ENCODE measurements around the gene DSTN.

The DSTN gene

DNA sequence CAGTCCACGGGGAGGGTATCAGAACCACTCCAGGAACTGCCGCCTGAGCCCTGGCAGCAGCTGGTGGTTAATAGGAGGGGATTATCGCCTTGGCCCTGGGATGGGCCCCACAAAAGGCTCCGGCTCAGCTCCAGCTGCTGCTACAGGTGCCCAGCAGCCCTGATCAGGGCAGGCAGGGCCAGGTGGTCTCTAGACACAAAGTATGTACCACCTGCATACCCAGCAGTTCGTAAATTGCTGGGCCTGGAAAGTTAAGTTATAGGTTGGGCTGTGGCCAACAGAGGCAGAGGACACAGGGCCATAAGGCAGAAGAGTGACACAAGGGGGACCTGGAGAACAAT, 77.1 kb downstream of the DSTN start:
- WGBS (ENCODE audit: extremely low coverage, insufficient coverage, low lambda C conversion rate), result no CpG with 5 or more reads among the region's 5 CpGs
- peaks cover 3% of the 10 kb centered on the region for H3K36me3 ChIP-seq (ENCODE audit: control insufficient read depth, insufficient read depth, low read length)
- no peak overlapping the region for H4K8ac ChIP-seq (ENCODE audit: low read depth, low read length)

DNA sequence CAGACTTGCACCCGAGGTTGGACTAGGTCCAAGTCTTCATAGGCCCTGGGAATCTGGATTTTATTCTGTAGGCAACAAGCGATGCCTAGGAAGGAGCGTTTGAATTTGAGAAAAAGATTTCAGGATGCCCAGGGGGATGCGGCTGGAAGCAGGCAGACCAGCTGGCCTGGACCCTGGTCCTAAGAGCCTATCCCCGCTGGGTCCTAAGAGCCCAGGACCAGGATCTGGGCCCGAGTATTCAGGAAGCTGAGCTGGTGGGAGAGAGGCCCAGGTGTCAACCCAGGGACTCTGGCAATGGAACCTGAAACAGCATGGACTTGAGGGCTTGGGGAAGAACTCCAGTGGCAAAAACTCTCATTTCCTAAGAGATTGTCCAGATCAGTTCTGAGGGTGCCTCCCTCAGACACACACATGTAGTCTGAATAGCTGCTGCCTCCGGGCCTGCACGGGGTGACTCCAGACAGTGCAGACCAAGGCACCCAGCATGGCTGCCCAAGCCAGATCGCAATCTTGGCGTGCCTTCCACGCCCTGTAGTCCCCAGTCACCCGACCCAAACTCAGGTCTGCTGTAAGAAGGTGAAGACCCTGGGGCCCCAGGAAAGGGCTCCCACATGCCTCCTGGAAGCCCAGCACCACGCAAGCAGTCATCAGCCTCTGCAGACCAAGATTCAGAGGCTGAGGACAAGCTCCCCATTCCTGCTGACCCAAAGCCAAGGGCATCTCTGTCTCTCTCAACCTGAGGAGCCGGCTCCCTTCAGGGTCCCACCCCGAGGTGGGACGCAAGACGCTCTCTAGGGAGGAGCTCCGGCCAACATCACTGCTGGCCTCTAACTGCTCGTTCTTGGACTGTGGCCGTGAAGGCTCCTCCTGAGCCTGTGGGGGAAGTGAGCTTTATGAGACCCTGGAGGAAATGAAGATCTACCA, 77.8 kb downstream of the DSTN start:
- Histone ChIP-seq H3K9ac (ENCODE audit: low read length) (no peak overlapping the region), H2BK5ac (ENCODE audit: low read length) (no peak overlapping the region), H2BK120ac (ENCODE audit: low read depth, low read length) (no peak overlapping the region), H3K4me1 (ENCODE audit: control insufficient read depth, low read depth, low read length) (no peaks in the 10 kb centered on the region), H3K79me2 (ENCODE audit: control insufficient read depth, insufficient read depth, low read length) (peaks cover 94% of the 10 kb centered on the region), H3K4ac (ENCODE audit: low read depth, low read length) (no peak overlapping the region), H3K36me3 (ENCODE audit: control insufficient read depth, insufficient read depth, low read length) (peaks cover 3% of the 10 kb centered on the region), H2AK5ac (ENCODE audit: low read length) (no peak overlapping the region), H3K27ac (ENCODE audit: low read depth, low read length) (no peak overlapping the region), H3K79me1 (ENCODE audit: low read length) (peaks cover 58% of the 10 kb centered on the region), H3K4me3 (ENCODE audit: low read length) (no peak overlapping the region), H3K23ac (ENCODE audit: low read length) (no peak overlapping the region), H3K56ac (ENCODE audit: low read length) (no peak overlapping the region), H4K8ac (ENCODE audit: low read depth, low read length) (no peak overlapping the region), H3K27me3 (ENCODE audit: insufficient read depth, low read length, poor library complexity) (no peaks in the 10 kb centered on the region), H3K4me2 (ENCODE audit: low read length) (no peak overlapping the region), H2BK15ac (replicated peaks; ENCODE audit: low read depth) (no peak overlapping the region), H4K5ac (ENCODE audit: low read length) (no peak overlapping the region), H3K18ac (ENCODE audit: low read length) (no peak overlapping the region)
- WGBS (ENCODE audit: extremely low coverage, insufficient coverage, low lambda C conversion rate), result no CpG with 5 or more reads among the region's 20 CpGs
- no peak for DNase-seq

More for the DNA sequence above, 77.1 kb downstream of the DSTN start:
- Histone ChIP-seq H3K79me2 (ENCODE audit: control insufficient read depth, insufficient read depth, low read length) (peaks cover 92% of the 10 kb centered on the region), H3K4me1 (ENCODE audit: control insufficient read depth, low read depth, low read length) (no peaks in the 10 kb centered on the region), H3K4me3 (ENCODE audit: low read length) (no peak overlapping the region), H3K18ac (ENCODE audit: low read length) (no peak overlapping the region), H3K27me3 (ENCODE audit: insufficient read depth, low read length, poor library complexity) (no peaks in the 10 kb centered on the region), H3K4ac (ENCODE audit: low read depth, low read length) (no peak overlapping the region), H2AK5ac (ENCODE audit: low read length) (no peak overlapping the region), H4K5ac (ENCODE audit: low read length) (no peak overlapping the region), H2BK120ac (ENCODE audit: low read depth, low read length) (no peak overlapping the region), H2BK5ac (ENCODE audit: low read length) (no peak overlapping the region), H3K56ac (ENCODE audit: low read length) (no peak overlapping the region), H3K79me1 (ENCODE audit: low read length) (peaks cover 57% of the 10 kb centered on the region), H3K23ac (ENCODE audit: low read length) (no peak overlapping the region), H3K4me2 (ENCODE audit: low read length) (no peak overlapping the region), H3K27ac (ENCODE audit: low read depth, low read length) (no peak overlapping the region), H2BK15ac (replicated peaks; ENCODE audit: low read depth) (no peak overlapping the region), H3K9ac (ENCODE audit: low read length) (no peak overlapping the region)
- no peak for DNase-seq

GRCh38 chr20:17648315-17648646, 78.4 kb downstream of the DSTN start:
- H3K56ac ChIP-seq (ENCODE audit: low read length), result no peak overlapping the region
- no peak overlapping the region for H2AK5ac ChIP-seq (ENCODE audit: low read length)
- H3K23ac ChIP-seq (ENCODE audit: low read length), result no peak overlapping the region
- no peak overlapping the region for H3K4me3 ChIP-seq (ENCODE audit: low read length)
- no CpG with 5 or more reads among the region's 10 CpGs for WGBS (ENCODE audit: extremely low coverage, insufficient coverage, low lambda C conversion rate)
- no peaks in the 10 kb centered on the region for H3K4me1 ChIP-seq (ENCODE audit: control insufficient read depth, low read depth, low read length)
- no peak overlapping the region for H3K9ac ChIP-seq (ENCODE audit: low read length)
- peaks cover 1% of the 10 kb centered on the region for H3K36me3 ChIP-seq (ENCODE audit: control insufficient read depth, insufficient read depth, low read length)
- H2BK15ac ChIP-seq (replicated peaks; ENCODE audit: low read depth), result no peak overlapping the region
- peaks cover 58% of the 10 kb centered on the region for H3K79me1 ChIP-seq (ENCODE audit: low read length)
- no peak overlapping the region for H2BK5ac ChIP-seq (ENCODE audit: low read length)
- H4K8ac ChIP-seq (ENCODE audit: low read depth, low read length), result no peak overlapping the region
- no peak overlapping the region for H3K4ac ChIP-seq (ENCODE audit: low read depth, low read length)
- H3K27me3 ChIP-seq (ENCODE audit: insufficient read depth, low read length, poor library complexity), result no peaks in the 10 kb centered on the region
- H3K27ac ChIP-seq (ENCODE audit: low read depth, low read length), result no peak overlapping the region
- DNase-seq, result no peak
- H2BK120ac ChIP-seq (ENCODE audit: low read depth, low read length), result no peak overlapping the region
- H3K18ac ChIP-seq (ENCODE audit: low read length), result no peak overlapping the region
- no peak overlapping the region for H3K4me2 ChIP-seq (ENCODE audit: low read length)
- H3K79me2 ChIP-seq (ENCODE audit: control insufficient read depth, insufficient read depth, low read length), result peaks cover 94% of the 10 kb centered on the region
- H4K5ac ChIP-seq (ENCODE audit: low read length), result no peak overlapping the region

DNA sequence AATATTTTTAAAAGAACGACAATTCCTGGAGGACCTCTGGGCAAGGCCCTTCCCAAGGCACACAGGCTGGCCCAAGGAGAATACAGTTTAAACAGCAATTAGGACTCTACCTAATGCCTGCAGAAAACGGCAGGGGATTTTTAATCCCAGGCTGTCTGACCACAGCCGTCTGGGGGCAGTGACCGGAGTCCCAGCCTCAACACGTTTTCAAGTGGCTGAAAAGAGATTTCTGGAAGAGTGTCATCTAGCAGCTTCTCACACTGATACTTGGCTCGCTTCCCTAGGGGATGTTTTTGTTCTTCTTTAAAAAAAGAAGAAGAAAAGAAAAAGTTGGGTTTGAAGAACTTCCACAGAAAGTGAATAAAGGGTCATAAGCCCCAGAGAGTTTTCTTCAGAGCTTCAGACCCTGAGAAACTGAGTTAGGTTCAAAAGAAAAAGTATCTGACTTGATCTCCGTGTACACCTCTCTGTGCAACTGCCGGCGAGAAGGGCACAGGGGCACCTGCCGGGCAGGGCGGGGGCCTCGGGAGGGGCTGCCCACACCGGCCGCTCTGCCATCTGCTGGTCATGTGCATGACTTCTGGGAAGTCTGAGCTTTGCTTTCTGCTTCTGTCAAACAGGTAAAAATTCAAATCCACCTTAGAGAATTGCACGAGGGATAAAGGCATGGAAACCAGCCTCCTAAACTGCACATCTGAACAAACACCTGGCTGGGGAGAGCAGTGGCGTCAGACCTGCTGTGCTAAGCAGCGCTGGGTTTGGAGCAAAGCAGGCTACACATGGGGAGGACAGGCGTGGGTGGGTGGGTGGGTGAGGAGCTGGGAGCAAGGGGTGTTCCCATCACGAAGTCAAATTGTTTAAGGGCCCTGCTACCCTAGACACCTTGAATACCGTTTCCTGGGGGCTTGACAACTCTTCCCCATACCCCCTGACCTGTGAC, 79.2 kb downstream of the DSTN start:
- no peaks in the 10 kb centered on the region for H3K27me3 ChIP-seq (ENCODE audit: insufficient read depth, low read length, poor library complexity)
- no peak overlapping the region for H3K27ac ChIP-seq (ENCODE audit: low read depth, low read length)
- H2BK120ac ChIP-seq (ENCODE audit: low read depth, low read length), result no peak overlapping the region
- H3K9ac ChIP-seq (ENCODE audit: low read length), result no peak overlapping the region
- H3K79me2 ChIP-seq (ENCODE audit: control insufficient read depth, insufficient read depth, low read length), result peaks cover 94% of the 10 kb centered on the region
- H3K4ac ChIP-seq (ENCODE audit: low read depth, low read length), result no peak overlapping the region
- H3K79me1 ChIP-seq (ENCODE audit: low read length), result peaks cover 55% of the 10 kb centered on the region
- H2BK15ac ChIP-seq (replicated peaks; ENCODE audit: low read depth), result no peak overlapping the region
- H3K4me1 ChIP-seq (ENCODE audit: control insufficient read depth, low read depth, low read length), result no peaks in the 10 kb centered on the region
- H2AK5ac ChIP-seq (ENCODE audit: low read length), result no peak overlapping the region
- H4K5ac ChIP-seq (ENCODE audit: low read length), result no peak overlapping the region
- no peak overlapping the region for H3K23ac ChIP-seq (ENCODE audit: low read length)
- no peak overlapping the region for H3K56ac ChIP-seq (ENCODE audit: low read length)
- no peak overlapping the region for H3K4me3 ChIP-seq (ENCODE audit: low read length)
- DNase-seq, result no peak
- WGBS (ENCODE audit: extremely low coverage, insufficient coverage, low lambda C conversion rate), result no CpG with 5 or more reads among the region's 20 CpGs
- H3K4me2 ChIP-seq (ENCODE audit: low read length), result no peak overlapping the region
- H3K18ac ChIP-seq (ENCODE audit: low read length), result no peak overlapping the region
- no peak overlapping the region for H4K8ac ChIP-seq (ENCODE audit: low read depth, low read length)
- H2BK5ac ChIP-seq (ENCODE audit: low read length), result no peak overlapping the region
- peaks cover 1% of the 10 kb centered on the region for H3K36me3 ChIP-seq (ENCODE audit: control insufficient read depth, insufficient read depth, low read length)

DNA sequence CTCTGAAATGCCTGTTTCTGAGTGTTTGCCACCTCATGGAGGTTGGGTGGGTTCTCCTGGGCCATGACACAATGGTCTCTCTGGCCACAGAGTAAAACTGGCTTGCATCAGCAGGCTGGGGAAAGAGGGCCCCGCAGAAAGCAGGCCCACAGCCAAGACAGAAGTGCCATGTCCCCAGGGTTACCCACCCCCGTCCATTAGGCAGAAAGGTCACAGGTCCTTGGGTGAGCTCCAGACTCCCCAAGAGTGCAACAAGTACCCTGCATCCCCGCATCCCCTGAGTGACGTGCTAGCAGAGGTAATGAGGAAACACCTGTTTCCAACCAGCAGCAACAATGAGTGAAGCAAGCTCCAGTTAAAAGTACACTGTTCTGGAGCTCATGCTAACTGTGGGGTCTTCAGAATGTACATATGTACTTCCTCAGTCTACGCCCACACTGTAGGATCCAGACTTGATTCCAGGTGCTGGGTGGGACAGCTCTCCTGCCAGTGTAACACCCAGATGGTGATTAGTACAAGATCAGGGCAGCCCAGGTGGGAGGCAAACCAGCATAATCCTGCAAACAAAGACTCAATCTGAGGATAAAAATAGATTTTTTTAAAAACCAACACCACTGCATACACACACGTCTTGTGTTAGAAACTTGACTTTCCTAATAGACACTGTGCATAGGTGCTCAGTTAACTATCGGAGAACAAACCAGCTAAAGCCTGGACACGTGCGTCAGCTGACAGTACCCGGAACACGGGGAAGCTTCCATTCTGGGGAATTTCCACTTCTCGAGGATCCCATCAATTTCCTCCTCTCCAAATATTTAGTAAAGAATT, 80.6 kb downstream of the DSTN start:
- Histone ChIP-seq H4K8ac (ENCODE audit: low read depth, low read length) (no peak overlapping the region), H3K79me2 (ENCODE audit: control insufficient read depth, insufficient read depth, low read length) (peaks cover 87% of the 10 kb centered on the region), H3K9ac (ENCODE audit: low read length) (no peak overlapping the region), H2BK15ac (replicated peaks; ENCODE audit: low read depth) (no peak overlapping the region), H3K23ac (ENCODE audit: low read length) (peak overlapping the region; percentile 2), H3K36me3 (ENCODE audit: control insufficient read depth, insufficient read depth, low read length) (peaks cover 1% of the 10 kb centered on the region), H3K18ac (ENCODE audit: low read length) (no peak overlapping the region), H4K5ac (ENCODE audit: low read length) (no peak overlapping the region), H2BK120ac (ENCODE audit: low read depth, low read length) (no peak overlapping the region), H3K56ac (ENCODE audit: low read length) (no peak overlapping the region), H3K4me3 (ENCODE audit: low read length) (no peak overlapping the region), H3K4me2 (ENCODE audit: low read length) (no peak overlapping the region), H2BK5ac (ENCODE audit: low read length) (no peak overlapping the region), H3K79me1 (ENCODE audit: low read length) (peaks cover 54% of the 10 kb centered on the region), H3K27ac (ENCODE audit: low read depth, low read length) (no peak overlapping the region), H2AK5ac (ENCODE audit: low read length) (no peak overlapping the region), H3K4me1 (ENCODE audit: control insufficient read depth, low read depth, low read length) (peaks cover 2% of the 10 kb centered on the region), H3K4ac (ENCODE audit: low read depth, low read length) (no peak overlapping the region), H3K27me3 (ENCODE audit: insufficient read depth, low read length, poor library complexity) (no peaks in the 10 kb centered on the region)
- no CpG with 5 or more reads among the region's 12 CpGs for WGBS (ENCODE audit: extremely low coverage, insufficient coverage, low lambda C conversion rate)
- DNase-seq, result no peak

All from mesendoderm (in vitro differentiated cells).